ENCODE results near the gene MRM2.

- TF ChIP-seq POLR2AphosphoS5 (IDR thresholded peaks at IDR 0.05; ENCODE audit: low read depth, low read length) (no peak), POLR2A (IDR thresholded peaks at IDR 0.05; ENCODE audit: low read depth, low read length) (no peak), TAF1 (IDR thresholded peaks at IDR 0.05; ENCODE audit: low read depth, low read length) (no peak), SPI1 (IDR thresholded peaks at IDR 0.05; ENCODE audit: low read depth, low read length) (no peak)
Observed at GRCh38 chr7:2218444-2218785, 23.6 kb downstream of the MRM2 start.
